ENCODE measurements around the gene GSDMA. TPM values are rescaled to one million over a fixed set of nuclear protein-coding genes. Genes with fewer than 3 reads are reported as not detected.

The GSDMA gene
- total and polyA plus RNA-seq, 10 of the 15 experiments (the other 5 are each of a cell fraction or from before 2014, with no cell fraction given): 0.04 to 0.11 TPM; not detected in 8

DNA sequence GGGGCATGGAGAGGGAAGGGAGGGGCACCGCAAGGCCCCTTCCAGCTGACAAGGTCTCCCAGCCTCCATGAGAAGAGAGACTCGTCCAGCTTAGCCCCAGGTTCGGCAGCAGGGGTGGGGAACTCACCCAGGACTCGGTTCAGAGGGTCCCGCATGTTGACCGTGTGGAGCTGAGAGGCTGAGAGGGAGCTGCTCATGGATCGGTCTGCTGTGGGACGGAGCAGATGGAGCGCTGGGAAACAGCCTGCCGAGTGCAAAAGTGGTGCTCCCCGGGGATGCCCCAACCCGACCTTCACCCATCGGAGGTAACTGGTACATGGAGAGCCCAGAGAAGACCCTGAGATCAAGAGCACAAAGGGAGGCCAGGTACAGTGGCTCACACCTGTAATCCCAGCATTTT, 57.3 kb downstream of the GSDMA start:
- FAIRE-seq: no peak
- no peak for DNase-seq (ENCODE audit: low read depth, low spot score)
- intact Hi-C loops (cut with micrococcal nuclease; ENCODE audit: unreplicated experiment) (no loop called here), in situ Hi-C loops (cut with MboI) (loop anchor here (25.0 kb wide), 1 partner anchor 267 kb away; the partner anchor contains the start of gene CDC6)
- H3K4me2 ChIP-seq (ENCODE audit: control insufficient read depth, insufficient read depth): no peak overlapping the region
- TF ChIP-seq SMAD1 (IDR thresholded peaks at IDR 0.05; ENCODE audit: low read depth, partially characterized antibody) (no peak), SPI1 (IDR thresholded peaks at IDR 0.05; ENCODE audit: borderline replicate concordance, insufficient read depth, low read depth, low read length) (no peak), MYB (IDR thresholded peaks at IDR 0.05; ENCODE audit: borderline replicate concordance, low read depth, low read length) (no peak), FOXM1 (IDR thresholded peaks at IDR 0.05; ENCODE audit: low read depth, low read length) (no peak)
- peaks cover 4% of the 10 kb centered on the region for H3K4me1 ChIP-seq (ENCODE audit: control insufficient read depth, insufficient read depth, low read length)
- H3K79me2 ChIP-seq (ENCODE audit: control insufficient read depth, insufficient read depth, low read length): no peaks in the 10 kb centered on the region
- H3K4me3 ChIP-seq: no peak overlapping the region
- no peak overlapping the region for H2AFZ ChIP-seq (ENCODE audit: control insufficient read depth, low read depth, low read length)
- no peaks in the 10 kb centered on the region for H3K27me3 ChIP-seq (replicated peaks in 1 of 2; ENCODE audit: control insufficient read depth in 2 of 2, insufficient read depth in 2 of 2, low read length in 1 of 2)
- H3K9me3 ChIP-seq (replicated peaks; ENCODE audit: control insufficient read depth, insufficient read depth, low read length): no peaks in the 10 kb centered on the region
- no TSS peak for BruUV-seq (replicated peaks)
- H3K9ac ChIP-seq (ENCODE audit: control insufficient read depth, insufficient read depth, low read length): no peak overlapping the region
- no peak overlapping the region for H3K27ac ChIP-seq (ENCODE audit: control insufficient read depth, insufficient read depth)
- ATAC-seq: no peak
- SMC1A ChIA-PET (ENCODE audit: uncharacterized antibody, unreplicated experiment): no interaction called here
- CTCF ChIA-PET: no interaction called here
- peaks cover 4 to 10% of the 10 kb centered on the region in 2 experiments; a peak in 3 of 4 replicates for H3K36me3 ChIP-seq (ENCODE audit: control insufficient read depth in 2 of 2, insufficient read depth in 2 of 2, low read length in 1 of 2)
- WGBS (ENCODE audit: insufficient coverage, insufficient replicate concordance, low lambda C conversion rate, missing lambda C conversion rate): 85% methylated on average over 13 of the region's 13 CpGs
- no peaks in the 10 kb centered on the region for H4K20me1 ChIP-seq (ENCODE audit: control insufficient read depth, insufficient read depth)
- RAD21 ChIA-PET (ENCODE audit: unreplicated experiment): no interaction called here
- POLR2A ChIA-PET: interaction anchor here (0.5 kb wide), 1 partner anchor 24 kb away, joined by 6 read pairs; no protein-coding TSS in a partner anchor

DNA sequence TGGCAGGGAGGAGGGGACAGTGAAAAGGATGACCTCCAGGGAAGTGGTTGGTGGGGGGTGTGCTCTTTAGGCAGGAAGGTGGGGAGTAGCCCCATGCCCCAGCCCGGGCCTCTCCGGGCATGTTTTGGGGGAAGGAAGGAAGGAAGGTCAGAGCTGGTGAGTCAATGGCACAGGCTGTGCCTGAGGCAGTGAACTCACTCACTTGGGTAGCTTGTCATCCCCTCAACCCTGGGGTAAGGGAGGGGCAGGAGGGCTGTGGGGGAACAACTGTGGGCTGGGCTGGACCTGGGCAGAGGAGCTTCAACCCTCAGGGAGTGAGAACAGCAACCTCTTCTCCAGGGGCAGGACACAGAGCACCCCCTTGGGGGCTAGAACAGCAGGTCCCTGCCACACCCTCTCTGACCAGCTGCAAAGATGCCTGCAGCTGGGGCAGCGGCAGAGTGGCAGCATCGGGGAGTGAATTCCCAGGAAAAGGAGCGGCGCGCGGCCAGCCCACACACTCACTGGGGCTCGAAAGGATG, 58.7 kb downstream of the GSDMA start:
- FAIRE-seq: no peak
- BruUV-seq (replicated peaks): no TSS peak
- ATAC-seq: no peak
- WGBS (ENCODE audit: insufficient coverage, insufficient replicate concordance, low lambda C conversion rate, missing lambda C conversion rate): 93% methylated on average over 9 of the region's 9 CpGs
- Histone ChIP-seq H3K9me3 (replicated peaks; ENCODE audit: control insufficient read depth, insufficient read depth, low read length) (no peaks in the 10 kb centered on the region), H2AFZ (ENCODE audit: control insufficient read depth, low read depth, low read length) (no peak overlapping the region), H3K36me3 (ENCODE audit: control insufficient read depth in 2 of 2, insufficient read depth in 2 of 2, low read length in 1 of 2) (peaks cover 12 to 14% of the 10 kb centered on the region in 2 experiments; a peak in 3 of 4 replicates), H3K4me2 (ENCODE audit: control insufficient read depth, insufficient read depth) (no peak overlapping the region), H3K27me3 (replicated peaks in 1 of 2; ENCODE audit: control insufficient read depth in 2 of 2, insufficient read depth in 2 of 2, low read length in 1 of 2) (no peaks in the 10 kb centered on the region), H3K79me2 (ENCODE audit: control insufficient read depth, insufficient read depth, low read length) (no peaks in the 10 kb centered on the region), H4K20me1 (ENCODE audit: control insufficient read depth, insufficient read depth) (no peaks in the 10 kb centered on the region), H3K9ac (ENCODE audit: control insufficient read depth, insufficient read depth, low read length) (no peak overlapping the region), H3K4me1 (ENCODE audit: control insufficient read depth, insufficient read depth, low read length) (no peaks in the 10 kb centered on the region), H3K27ac (ENCODE audit: control insufficient read depth, insufficient read depth) (no peak overlapping the region), H3K4me3 (no peak overlapping the region)
- ChIA-PET POLR2A (interaction anchor here (0.9 kb wide), 1 partner anchor 91 kb away, joined by 3 read pairs; no protein-coding TSS in a partner anchor), CTCF (interaction anchor here (1.0 to 1.4 kb wide), 3 partner anchors 53 to 154 kb away, joined by 3 read pairs; no protein-coding TSS in a partner anchor), SMC1A (ENCODE audit: uncharacterized antibody, unreplicated experiment) (interaction anchor here (1.1 to 1.5 kb wide), 2 partner anchors 147 to 149 kb away, joined by 3 to 4 read pairs; no protein-coding TSS in a partner anchor), RAD21 (ENCODE audit: unreplicated experiment) (interaction anchor here (1.6 kb wide), 1 partner anchor 9 kb away, joined by 3 read pairs; no protein-coding TSS in a partner anchor)
- DNase-seq (ENCODE audit: low read depth, low spot score): no peak
- TF ChIP-seq SUPT20H (IDR thresholded peaks at IDR 0.05; ENCODE audit: borderline replicate concordance, control insufficient read depth, low read depth, low read length): no peak
- TF ChIP-seq SREBF2 (IDR thresholded peaks at IDR 0.05; ENCODE audit: low read length): no peak
- TF ChIP-seq, protein P1, sequence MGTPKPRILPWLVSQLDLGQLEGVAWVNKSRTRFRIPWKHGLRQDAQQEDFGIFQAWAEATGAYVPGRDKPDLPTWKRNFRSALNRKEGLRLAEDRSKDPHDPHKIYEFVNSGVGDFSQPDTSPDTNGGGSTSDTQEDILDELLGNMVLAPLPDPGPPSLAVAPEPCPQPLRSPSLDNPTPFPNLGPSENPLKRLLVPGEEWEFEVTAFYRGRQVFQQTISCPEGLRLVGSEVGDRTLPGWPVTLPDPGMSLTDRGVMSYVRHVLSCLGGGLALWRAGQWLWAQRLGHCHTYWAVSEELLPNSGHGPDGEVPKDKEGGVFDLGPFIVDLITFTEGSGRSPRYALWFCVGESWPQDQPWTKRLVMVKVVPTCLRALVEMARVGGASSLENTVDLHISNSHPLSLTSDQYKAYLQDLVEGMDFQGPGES (IDR thresholded peaks at IDR 0.05): no peak
- no peak for TF ChIP-seq HDAC6 (IDR thresholded peaks at IDR 0.05; ENCODE audit: unreplicated experiment)
- intact Hi-C loops (cut with micrococcal nuclease; ENCODE audit: unreplicated experiment) (no loop called here), in situ Hi-C loops (cut with MboI) (loop anchor here (25.0 kb wide), 1 partner anchor 266 kb away; the partner anchor contains the start of gene CDC6)

All from GM12878 (cell line).